HG03175 (cell line): ENCODE results near the gene CACNG6.
"Not testable (repeated sequence)": the region's sequence is repeated elsewhere in the genome, so short reads cannot be mapped to it uniquely, and the experiment has no call there.

Source experiments
- ATAC-seq: cut with Tn5 transposase; IDR thresholded peaks from one replicate; pipeline ENCODE4 v1.9.1; 2021; ENCODE audit warnings: mild to moderate bottlenecking, moderate library complexity; ENCODE audit not compliant: unreplicated experiment

Gene CACNG6

GRCh38 chr19:53999694-54000093 lies 8.3 kb downstream of the CACNG6 start:
- ATAC-seq = no peak

- ATAC-seq = no peak
Measured at GRCh38 chr19:54001496-54001895, 10.1 kb downstream of the CACNG6 start.

GRCh38 chr19:54002495-54003315 lies 11.3 kb downstream of the CACNG6 start:
- no peak for ATAC-seq

- no peak for ATAC-seq
Measured at GRCh38 chr19:54009440-54009839, 18.0 kb downstream of the CACNG6 start.

- no peak for ATAC-seq
Measured at GRCh38 chr19:54010474-54010873, 19.0 kb downstream of the CACNG6 start.

GRCh38 chr19:54011507-54012211 lies 20.2 kb downstream of the CACNG6 start:
- ATAC-seq = no peak

GRCh38 chr19:54013866-54014265 lies 22.4 kb downstream of the CACNG6 start:
- no peak for ATAC-seq

- ATAC-seq = no peak
Measured at GRCh38 chr19:54014920-54015560, 23.6 kb downstream of the CACNG6 start.

GRCh38 chr19:54017261-54017660 lies 25.8 kb downstream of the CACNG6 start:
- no peak for ATAC-seq

GRCh38 chr19:54021363-54021762 lies 29.9 kb downstream of the CACNG6 start:
- no peak for ATAC-seq

- no peak for ATAC-seq
Measured at GRCh38 chr19:54021932-54022331, 30.5 kb downstream of the CACNG6 start.

- ATAC-seq = no peak
Measured at GRCh38 chr19:54023191-54023590, 31.8 kb downstream of the CACNG6 start.

- no peak for ATAC-seq
Measured at GRCh38 chr19:54024660-54025059, 33.2 kb downstream of the CACNG6 start.

GRCh38 chr19:54026656-54027055 lies 35.2 kb downstream of the CACNG6 start:
- no peak for ATAC-seq

- ATAC-seq = no peak
Measured at GRCh38 chr19:54029301-54029700, 37.9 kb downstream of the CACNG6 start.

- ATAC-seq = no peak
Measured at GRCh38 chr19:54029930-54030490, 38.6 kb downstream of the CACNG6 start.

GRCh38 chr19:54030895-54031586 lies 39.6 kb downstream of the CACNG6 start:
- ATAC-seq = no peak

GRCh38 chr19:54035215-54036178 lies 44.1 kb downstream of the CACNG6 start:
- ATAC-seq = no peak

GRCh38 chr19:54036542-54036941 lies 45.1 kb downstream of the CACNG6 start:
- not testable (repeated sequence) for ATAC-seq

- ATAC-seq = no peak
Measured at GRCh38 chr19:54040003-54040402, 48.6 kb downstream of the CACNG6 start.
